Endometrium (tissue), 2 donors: ENCODE results near the gene IQCC.

Source experiments
- FAIRE-seq: peaks from 2 replicates; lab custom pipeline; 2012; peaks lifted over from hg19 to GRCh38; lab: Jason Lieb, UNC
- donor health status: control.
- donor health status: control.

Gene IQCC

DNA sequence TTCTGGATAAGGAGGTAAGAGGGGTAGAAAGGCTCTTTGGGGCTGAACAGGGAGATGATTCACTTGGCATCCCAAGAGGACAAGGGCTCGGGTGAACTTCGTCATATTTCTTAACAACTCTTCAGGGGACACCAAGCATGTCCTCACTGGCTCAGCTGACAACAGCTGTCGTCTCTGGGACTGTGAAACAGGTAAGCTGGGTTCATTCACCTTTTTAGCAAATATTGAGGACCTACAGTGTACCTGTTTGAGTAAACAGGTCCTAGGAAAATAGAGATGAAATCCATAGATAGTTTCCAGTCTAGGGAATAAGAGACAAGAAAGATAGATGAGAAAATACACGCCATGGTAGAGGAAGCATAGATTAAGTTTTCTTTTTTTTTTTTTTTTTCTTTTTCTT, 18.8 kb downstream of the IQCC start:
- FAIRE-seq: no peak

DNA sequence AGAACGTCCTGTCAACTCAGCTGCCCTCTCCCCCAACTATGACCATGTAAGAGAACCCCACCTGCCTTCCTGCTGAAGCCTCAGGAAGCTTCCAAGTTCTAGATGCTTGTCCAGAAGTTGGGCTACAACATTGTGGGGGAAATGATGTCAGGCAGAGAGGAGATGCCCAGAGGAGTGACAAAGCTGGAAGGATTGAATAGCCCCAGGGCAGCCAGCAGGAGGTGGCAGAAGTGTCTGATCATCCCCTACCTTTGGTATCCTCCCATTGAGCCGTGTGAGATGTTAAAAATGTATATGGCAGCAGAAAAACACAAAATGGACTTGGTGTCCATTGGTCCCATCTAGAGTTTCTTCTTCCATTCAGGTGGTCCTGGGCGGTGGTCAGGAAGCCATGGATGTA, 23.3 kb downstream of the IQCC start:
- FAIRE-seq: no peak

DNA sequence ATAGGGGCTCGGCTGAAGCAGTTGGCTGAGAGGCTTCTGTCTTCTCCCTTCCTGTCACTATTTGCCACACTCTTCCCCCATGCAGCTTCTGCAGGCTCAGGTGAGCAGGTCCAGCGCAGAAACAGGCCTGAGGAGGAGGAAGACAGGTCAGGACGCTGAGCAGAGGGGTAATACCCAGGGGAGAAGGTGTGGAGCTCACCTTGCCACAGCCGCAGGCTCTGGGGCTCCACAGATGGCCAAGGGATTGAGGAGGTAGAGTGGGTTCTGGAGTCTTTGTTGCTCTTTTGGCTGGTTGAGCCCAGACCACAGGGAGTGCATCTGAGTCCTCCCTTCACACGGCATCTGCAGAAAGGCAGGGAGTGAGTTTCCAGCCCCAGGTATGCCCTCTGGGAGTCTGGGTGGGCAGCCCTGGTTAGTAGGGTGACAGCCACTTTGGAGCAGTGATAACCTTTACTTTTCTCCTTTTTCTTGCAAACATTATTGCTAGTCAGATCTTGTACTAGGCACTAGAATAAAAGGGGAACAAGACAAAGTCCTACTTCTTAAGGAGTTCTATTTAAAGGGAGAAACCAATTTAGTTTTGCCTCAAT, 26.5 kb downstream of the IQCC start:
- FAIRE-seq: no peak

DNA sequence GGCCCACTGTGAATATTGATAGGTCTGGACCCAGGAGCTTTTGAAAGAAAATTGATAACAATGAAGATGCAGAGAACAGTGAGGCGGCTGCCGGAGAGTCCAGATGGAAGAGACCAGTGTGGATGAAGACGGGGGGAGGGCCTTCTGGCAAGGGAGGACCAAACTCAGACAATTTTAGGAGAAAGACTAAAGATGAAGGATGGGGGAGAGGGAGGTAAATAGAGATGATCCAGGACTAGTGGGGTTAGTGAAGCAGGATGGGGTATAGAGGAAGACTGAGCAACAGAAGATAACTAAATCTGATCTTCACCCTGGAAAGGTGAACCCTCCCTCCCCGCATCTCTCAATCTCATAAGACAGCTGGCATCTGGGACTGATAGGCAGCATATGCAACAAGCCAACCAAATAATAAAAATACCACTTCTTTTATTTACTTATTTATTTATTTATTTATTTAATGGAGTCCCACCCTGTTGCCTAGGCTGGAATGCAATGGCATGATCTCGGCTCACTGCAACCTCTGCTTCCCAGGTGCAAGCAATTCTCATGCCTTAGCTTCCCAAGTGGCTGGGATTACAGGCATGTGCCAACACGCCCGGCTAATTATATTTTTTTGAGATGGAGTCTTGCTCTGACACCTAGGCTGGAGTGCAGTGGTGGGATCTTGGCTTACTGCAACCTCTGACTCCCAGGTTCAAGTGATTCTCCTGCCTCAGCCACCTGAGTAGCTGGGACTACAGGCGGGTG, 27.3 kb downstream of the IQCC start:
- no peak for FAIRE-seq

DNA sequence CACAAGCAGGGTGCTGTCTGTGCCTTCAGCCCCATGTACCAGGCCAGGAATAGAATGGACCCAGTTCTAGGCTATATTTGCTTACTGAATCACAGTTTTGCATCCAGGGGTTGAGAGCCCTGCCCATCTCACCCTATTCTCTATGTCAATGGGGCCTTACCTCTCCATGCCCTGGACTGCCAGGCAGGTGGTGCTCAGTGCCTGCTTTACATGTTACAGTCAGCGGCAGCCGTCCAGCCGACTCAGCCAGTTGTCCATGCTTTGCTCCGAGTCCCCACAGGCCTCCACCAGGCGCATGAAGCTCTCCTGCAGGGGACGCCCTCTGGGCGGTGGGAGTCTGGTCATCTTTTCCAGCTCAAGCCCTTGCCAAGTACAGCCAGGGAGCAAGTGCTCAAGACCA, 29.3 kb downstream of the IQCC start:
- no peak for FAIRE-seq

DNA sequence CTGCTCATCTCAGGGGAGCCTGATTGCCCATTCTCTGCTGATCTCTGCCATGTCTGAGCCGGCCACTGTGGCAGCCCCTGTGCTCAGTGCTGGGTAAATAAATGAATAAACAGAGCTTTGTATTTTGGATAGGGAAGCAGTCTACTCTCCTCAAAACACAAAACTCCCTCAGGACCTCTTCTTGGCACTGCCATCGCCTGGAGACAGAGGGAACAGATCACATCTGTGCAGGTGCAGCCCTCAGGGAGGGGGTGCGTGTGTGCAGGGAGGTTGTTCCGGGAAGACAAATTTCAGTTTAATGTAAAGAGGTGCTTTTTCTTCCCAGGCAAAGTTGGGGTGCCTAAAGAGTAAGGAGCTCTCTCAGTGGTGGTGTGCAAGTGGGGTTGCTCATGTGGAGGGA, 33.9 kb downstream of the IQCC start:
- no peak for FAIRE-seq

DNA sequence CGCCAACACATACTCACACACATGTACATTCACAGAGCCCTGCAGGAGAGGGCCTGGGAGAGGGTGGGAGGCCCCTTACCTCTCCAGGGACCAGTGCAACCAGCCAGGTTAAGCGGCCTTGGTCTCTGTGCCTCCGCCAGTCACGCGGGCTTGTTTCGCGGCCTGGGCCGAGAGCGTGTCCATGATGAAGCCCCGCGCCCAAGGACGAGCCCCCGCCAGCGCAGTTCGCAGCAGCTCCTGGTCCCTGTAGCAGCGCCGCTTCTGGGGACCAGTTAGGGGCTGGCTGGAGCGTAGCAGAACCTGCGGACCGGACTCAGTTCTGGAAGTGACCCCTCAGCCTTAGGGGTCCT, 34.3 kb downstream of the IQCC start:
- FAIRE-seq: no peak

DNA sequence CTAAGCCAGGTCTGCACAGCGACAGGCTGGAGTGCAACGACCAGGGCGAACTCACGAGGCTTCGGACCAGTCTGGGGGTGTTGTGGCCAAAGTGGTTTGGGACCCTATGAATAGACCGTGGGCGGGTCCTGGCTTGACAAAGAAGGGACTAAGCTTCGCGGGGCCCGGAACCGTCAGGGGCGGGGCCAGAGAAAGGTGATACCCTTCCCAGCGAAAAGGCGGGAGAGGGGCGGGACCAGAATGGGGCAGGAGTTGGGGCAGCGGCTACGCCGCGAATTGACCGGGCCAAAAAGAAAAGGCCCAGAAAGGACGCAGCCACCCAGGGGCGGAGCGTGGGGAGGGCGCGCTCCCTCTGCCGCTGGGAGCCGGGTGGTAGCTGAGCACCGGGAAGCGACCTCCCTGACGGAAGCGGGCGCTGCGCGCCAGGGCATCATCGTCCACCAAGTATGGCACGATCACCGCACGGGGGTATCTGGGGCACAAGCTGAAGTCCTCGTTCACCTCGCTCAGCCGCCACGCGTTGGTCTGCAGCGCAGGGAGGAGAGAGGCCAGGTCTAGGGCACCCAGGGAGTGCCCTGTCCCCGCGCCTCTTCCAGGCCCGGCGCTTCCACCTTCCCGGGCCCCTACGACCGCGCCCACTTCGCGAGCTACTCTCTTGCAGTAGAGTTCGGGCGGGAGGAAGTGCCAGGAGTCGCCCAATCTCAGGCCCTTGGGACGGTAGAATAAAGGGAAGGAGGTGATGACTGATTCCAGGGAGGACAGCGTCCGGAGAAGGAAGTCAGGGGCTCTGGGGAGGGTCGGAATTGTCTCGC, 34.9 kb downstream of the IQCC start:
- FAIRE-seq: no peak

DNA sequence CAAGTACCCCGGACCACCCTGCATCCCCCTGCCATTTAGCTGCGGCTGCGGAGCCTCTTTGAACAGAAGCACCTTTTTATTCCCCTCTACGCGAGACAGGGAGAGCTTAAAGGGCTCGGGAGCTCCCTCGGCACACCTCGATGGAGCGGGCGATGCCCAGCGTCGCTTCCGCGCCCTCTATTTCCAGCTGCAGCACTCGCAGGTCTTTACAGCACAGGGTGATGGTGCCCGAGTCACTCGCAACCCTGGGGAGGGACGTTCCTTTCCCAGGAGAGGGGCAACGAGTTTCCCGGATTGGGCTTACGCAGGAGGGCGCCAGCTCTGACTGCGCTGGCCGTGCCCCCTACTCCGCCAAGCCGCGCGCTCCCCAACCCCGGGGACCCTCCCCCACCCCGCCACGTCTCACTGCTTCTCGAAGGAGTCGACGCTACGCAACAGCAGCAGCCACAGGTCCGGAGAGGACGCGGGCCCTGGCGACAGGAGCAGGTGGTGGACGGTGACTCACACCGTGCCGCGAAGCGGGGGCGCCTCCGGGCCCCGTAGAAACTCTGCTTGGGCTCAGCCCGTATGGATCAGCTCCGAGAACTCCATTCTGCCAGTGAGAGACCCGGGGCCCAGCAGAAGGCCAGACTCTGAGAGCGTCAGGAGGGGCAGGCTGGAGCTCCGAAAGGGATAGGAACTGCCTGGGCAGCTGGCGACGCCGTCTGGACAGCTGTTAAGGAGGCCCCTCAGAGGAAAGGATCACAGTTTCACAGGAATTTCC, 35.7 kb downstream of the IQCC start:
- FAIRE-seq: no peak

DNA sequence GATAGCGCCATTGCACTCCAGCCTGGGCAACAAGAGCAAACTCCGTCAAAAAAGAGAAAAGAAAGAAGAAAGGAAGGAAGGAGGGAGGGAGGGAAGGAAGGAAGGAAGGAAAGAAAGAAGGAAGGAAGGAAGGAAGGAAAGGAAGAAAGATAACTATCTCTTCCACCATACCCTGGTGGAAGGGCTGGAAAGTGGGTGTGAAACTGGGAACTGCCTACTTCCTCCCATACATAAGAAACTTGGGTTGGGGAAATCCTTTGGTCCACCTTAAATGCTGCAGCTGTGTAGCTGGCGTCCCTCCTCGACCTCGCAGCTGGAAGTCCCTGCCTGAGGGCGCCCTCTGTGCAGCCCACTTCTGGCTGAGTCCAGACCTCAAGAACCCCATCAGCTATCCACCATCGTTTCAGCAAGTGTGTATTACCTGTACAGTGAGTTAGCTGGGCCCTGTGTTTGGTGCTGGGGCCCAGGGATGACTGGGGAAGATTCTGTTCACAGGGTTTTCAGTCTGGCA, 36.9 kb downstream of the IQCC start:
- no peak for FAIRE-seq

DNA sequence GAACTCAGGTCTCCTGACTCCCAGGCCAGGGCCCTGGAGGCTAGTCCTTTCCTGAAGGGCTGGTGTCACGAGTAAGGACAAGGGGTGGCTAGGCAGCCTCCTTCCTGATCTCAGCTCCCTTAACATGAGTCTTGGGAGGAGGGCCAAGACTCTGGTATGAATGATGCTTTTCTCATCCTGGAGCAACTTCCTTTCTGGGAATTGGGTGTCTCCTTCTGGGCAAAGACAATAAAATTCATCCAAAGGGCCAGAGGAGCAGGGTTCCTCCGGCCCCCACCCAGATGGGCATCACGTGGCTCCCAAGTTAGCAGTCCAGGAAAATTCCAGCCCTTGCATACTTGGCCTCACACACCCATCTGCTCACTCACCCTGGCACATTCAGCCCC, 41.4 kb downstream of the IQCC start, which contains the start of gene FAM167B:
TSS of gene FAM167B (plus strand) at position 335 of the 386 bp plus-strand sequence. CDS start 200 bp downstream, outside the sequence.
- FAIRE-seq: no peak

DNA sequence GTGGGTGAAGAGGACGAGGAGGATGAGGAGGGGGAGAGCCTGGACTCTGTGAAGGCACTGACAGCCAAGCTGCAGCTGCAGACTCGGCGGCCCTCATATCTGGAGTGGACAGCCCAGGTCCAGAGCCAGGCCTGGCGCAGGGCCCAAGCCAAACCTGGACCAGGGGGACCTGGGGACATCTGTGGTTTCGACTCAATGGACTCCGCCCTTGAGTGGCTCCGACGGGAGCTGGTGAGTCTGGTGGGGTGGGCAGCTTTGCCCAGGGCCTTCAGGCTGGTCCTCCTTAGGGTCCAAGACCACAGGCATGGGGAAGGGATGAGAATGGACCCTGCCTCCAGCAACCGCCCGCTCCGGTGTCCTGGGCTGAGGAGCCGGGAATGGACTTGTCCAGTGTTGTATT, 42.0 kb downstream of the IQCC start:
- no peak for FAIRE-seq

DNA sequence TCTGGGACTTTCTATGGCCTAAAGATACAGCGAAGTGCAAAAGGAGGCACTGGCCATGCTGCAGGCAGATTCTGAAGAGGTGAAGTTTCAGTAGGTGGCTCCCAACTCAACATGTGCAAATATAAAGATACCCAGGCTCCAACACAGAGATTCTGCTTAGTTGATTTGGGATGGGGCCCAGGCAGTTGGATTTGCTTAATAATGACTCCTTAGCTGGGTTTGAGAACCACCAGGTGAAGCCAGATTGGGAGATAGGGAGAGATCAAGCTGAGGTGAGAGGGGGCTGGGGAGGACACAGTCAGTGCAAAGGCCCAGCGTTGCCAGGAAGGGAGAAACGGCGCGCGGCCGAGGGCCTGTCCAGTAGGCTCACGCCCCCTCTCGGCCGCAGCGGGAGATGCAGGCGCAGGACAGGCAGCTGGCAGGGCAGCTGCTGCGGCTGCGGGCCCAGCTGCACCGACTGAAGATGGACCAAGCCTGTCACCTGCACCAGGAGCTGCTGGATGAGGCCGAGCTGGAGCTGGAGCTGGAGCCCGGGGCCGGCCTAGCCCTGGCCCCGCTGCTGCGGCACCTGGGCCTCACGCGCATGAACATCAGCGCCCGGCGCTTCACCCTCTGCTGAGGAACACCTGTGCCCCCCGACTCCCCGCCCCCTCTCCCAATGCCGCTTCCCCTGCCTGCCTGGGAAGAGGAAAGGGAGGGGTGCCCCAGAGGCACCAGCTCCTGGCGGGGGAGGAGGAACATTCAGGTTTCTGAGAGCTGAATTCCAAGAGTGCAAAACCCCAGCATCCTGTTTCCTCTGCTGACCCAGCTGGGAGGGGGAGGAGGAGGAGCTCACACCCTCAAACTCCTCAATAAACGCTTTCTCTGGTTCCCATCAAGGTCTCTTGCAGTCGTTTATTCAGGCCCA, 42.8 kb downstream of the IQCC start:
- no peak for FAIRE-seq

DNA sequence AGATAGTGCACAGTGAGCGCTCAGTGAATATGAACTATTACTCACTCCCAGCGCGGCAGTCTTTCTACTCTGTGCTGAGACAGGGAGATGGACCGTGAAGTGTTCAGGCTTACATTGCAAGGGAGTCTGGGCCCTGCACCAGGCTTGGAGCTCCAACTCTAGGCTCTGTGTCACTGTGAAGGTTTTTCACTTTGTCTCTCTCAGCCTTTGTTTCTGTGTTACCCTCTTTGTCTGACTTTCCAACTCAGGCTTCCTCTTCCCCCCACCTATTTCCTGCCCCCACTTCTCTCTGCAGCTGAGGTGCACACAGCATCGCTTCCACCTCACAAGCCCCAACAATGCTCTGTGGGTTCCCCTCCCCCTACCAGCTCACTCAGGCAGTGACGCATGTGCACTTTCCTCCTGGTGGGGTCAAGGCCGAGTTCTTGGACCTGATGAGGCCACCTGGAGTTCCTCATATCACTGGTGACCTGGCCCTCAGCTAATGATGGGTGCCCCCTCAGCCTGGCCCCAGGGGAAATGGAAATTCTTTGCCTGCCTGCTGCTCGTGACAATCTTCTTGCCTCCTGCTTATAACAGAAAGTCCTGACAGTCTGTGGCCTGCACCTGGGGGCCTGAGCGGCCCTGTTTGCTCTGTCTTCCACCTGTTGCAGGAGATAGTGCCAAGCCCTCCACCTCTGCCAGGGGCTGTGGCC, 44.5 kb downstream of the IQCC start:
- no peak for FAIRE-seq

DNA sequence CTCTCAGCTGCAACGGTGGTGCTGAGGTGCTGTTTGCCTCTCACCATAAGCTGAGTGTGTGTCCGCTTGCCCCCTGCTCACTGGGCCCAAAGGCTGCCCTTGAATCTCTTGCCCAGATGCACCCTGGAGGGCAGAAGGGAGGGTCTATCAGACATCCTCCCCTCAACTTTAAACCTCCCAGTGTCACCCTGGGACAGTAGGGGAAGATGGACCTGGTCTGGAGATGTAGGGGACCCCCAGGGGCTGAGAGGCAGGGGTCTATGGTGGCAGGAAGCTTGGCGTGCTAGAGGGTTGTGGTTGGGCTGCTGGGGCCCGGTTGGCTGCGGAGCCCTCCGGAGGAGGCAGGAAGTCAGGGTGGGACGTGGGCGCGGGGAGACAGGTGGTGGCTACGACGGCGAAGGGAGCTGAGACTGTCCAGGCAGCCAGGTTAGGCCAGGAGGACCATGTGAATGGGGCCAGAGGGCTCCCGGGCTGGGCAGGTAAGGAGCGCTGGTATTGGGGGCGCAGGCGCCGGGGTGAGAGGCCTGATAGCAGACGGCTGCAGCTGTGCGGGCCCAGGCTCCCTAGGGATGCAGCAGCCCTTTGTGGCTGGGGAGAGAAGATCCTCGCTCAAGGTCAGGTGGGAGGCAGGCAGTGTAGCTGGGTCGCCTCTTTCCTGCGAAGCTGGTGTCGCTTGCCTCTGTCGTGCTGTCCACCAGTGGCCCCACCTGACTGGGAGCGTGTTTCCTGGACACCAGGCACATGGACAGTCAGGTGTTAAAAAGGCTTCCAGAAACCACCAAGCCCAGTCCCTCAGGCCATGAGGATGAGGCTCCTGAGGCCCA, 45.6 kb downstream of the IQCC start, which contains the start of gene LCK:
TSS of gene LCK (plus strand) at position 373 of the 824 bp plus-strand sequence. CDS start 23,065 bp downstream, outside the sequence.
- no peak for FAIRE-seq

DNA sequence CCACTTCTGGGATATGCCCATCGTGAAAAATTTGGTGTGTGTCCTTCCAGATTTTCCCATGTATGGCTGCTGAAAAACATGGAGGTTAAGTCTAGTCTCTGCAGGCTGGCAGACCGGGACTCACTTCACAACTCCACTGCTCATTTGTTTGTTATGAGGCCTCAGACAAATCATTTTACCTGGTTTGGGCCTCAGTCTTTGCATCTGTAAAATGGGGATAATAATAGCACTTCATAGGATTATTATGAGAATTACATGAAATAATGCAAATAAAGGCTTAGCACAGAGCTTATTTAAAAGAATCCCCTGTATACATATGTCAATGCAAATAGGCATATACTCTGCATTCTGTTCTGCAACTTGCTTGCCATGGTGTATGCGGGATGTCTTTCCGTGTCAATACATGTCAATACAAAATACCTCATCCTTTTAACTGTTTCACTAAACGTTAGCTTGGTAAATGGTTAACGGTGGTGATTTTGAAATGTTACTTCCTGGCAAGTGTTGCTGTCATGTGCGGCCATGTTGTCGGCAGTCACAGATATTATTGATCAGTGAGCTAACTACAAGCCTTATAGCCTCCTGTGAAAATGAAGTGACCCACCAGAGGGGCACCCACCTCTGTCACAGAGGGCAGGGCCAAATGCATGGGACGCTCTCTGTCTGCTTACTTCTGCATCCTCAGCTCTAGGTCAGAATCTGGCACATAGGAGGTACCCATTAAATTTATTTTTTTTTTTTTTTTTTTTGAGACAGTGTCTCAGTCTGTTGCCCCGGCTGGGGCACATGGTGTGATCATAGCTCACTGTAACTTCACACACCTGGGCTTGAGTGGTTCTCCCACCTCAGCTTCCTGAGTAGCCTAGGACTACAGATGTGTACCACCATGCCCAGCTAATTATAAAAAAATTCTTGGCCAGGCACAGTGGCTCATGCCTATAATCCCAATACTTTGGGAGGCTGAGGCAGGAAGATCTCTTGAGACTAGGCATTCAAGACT, 49.9 kb downstream of the IQCC start:
- FAIRE-seq: no peak

DNA sequence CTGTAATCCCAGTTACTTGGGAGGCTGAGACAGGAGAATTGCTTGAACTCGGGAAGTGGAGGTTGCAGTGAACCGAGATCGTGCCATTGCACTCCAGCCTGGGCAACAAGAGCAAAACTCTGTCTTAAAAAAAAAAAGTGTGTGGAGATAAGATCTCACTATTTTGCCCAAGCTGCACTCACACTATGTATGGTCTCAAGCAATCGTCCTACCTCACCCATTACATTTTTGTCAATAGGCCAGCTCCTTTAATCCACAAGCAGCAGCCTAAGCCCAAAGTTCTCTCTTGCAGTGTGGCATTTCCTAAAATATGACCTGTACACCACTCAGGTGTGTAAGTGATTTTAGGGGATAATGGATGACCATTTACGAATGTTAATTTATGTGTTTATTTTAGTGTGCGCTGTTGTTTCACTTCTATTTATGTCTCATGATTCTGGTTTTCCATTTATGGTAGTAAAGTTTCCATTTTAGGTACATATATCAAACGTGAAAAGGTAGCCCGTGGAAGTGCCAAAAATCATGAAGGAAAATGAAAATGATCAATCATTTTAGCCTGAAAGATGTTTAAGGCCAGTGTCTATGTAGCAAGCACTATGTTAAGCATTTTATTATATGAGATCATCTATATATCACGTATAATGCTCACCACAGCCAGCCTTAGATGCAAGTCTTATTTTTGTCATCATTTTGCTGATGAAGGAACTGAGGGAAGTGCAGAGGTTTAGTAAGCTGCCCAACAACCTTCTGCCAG, 51.2 kb downstream of the IQCC start:
- no peak for FAIRE-seq

DNA sequence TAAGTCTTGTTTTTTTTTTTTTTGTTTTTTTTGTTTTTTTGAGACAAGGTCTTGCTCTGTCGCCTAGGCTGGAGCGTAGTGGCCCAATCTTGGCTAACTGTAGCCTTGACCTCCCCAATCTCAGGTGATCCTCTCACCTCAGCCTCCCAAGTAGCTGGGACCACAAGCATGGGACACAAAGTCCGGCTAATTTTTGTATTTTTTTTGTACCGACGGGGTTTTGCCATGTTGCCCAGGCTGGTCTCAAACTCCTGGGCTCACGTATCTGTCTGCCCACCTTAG, 51.7 kb downstream of the IQCC start:
- FAIRE-seq: no peak
